PC-9 (cell line): ENCODE data around the gene CTDP1. TPM values are rescaled to one million over a fixed set of nuclear protein-coding genes. Genes with fewer than 3 reads are reported as not detected.
"Not testable (repeated sequence)": the region's sequence is repeated elsewhere in the genome, so short reads cannot be mapped to it uniquely, and the experiment has no call there.

ENCODE experiments used
- BruUV-seq: library from RNA; stranded (reverse); fragments of 400-500 nt; replicated peaks from 2 replicates; lab custom pipeline; 2021; lab: Mats Ljungman, UMichigan
- CTCF ChIA-PET: fragments of 300-600 bp; sonication (Branson Sonifier 250); formaldehyde crosslinking; loops from one replicate; lab custom pipeline; 2022; ENCODE audit warnings: antibody characterized with exemption; lab: Charles Lee
- POLR2A ChIA-PET: fragments of 300-600 bp; sonication (Branson Sonifier 250); formaldehyde crosslinking; loops from one replicate; lab custom pipeline; 2022; ENCODE audit warnings: antibody characterized with exemption; ENCODE audit not compliant: unreplicated experiment; lab: Charles Lee
- DNase-seq, 2 experiments: peaks; one replicate each; pipeline versions ENCODE4 v3.0.0 to v3.0.0-alpha.2; 2015 to 2022; ENCODE audit warnings: mixed read lengths in 1 of 2
- H2AFZ ChIP-seq: fragments of 200-600 bp; sonication (generic); 2 replicates; pipeline ENCODE4 v1.8.1; 2017; ENCODE audit warnings: antibody characterized with exemption
- H3F3A ChIP-seq: fragments of 200-600 bp; sonication (generic); 2 replicates; pipeline ENCODE4 v1.8.1; 2017; ENCODE audit warnings: antibody characterized with exemption, mild to moderate bottlenecking, low read depth; ENCODE audit not compliant: insufficient read depth
- H3K27ac ChIP-seq: fragments of 200-600 bp; sonication (generic); 2 replicates; pipeline ENCODE4 v1.6.1; 2016; ENCODE audit warnings: mixed run types
- H3K27me3 ChIP-seq: fragments of 200-600 bp; sonication (generic); 2 replicates; pipeline ENCODE4 v1.6.1; 2016; ENCODE audit warnings: low read depth, mixed run types; ENCODE audit not compliant: insufficient read depth
- H3K36me3 ChIP-seq: fragments of 200-600 bp; sonication (generic); 2 replicates; pipeline ENCODE4 v1.6.1; 2016; ENCODE audit warnings: low read depth, mixed run types
- H3K4me1 ChIP-seq: fragments of 200-600 bp; sonication (generic); replicated peaks from 2 replicates; pipeline ENCODE4 v1.6.1; 2016; ENCODE audit warnings: mixed run types; ENCODE audit not compliant: insufficient read depth
- H3K4me2 ChIP-seq: fragments of 200-600 bp; sonication (generic); 2 replicates; pipeline ENCODE4 v1.6.1; 2017; ENCODE audit warnings: mixed run types
- H3K4me3 ChIP-seq: fragments of 200-600 bp; sonication (generic); 2 replicates; pipeline ENCODE4 v1.6.1; 2016; ENCODE audit warnings: mixed run types
- H3K79me2 ChIP-seq: fragments of 200-600 bp; sonication (generic); 2 replicates; pipeline ENCODE4 v1.6.1; 2017; ENCODE audit warnings: low read depth, mixed run types
- H3K9me2 ChIP-seq: fragments of 200-600 bp; sonication (generic); 2 replicates; pipeline ENCODE4 v1.8.1; 2017; ENCODE audit warnings: mild to moderate bottlenecking; ENCODE audit not compliant: insufficient read depth
- H3K9me3 ChIP-seq: fragments of 200-600 bp; sonication (generic); 2 replicates; pipeline ENCODE4 v1.8.1; 2016; ENCODE audit warnings: low read depth; ENCODE audit not compliant: insufficient read depth
- H4K20me1 ChIP-seq: fragments of 200-600 bp; sonication (generic); 2 replicates; pipeline ENCODE4 v1.8.1; 2017; ENCODE audit not compliant: insufficient read depth
- EZH2 ChIP-seq: fragments of 200-600 bp; sonication (generic); IDR thresholded peaks from 2 replicates; pipeline ENCODE4 v1.8.0; 2017; ENCODE audit warnings: antibody characterized with exemption, low read depth
- intact Hi-C: fragments of 100-400 bp; cut with micrococcal nuclease; formaldehyde crosslinking; loops from one replicate; pipeline ENCODE4 v1.10.0; 2022; ENCODE audit not compliant: unreplicated experiment
- total RNA-seq: library from RNA; stranded (reverse); gene quantifications from 2 replicates; pipeline ENCODE4 v1.2.3, GENCODE V29; 2021
- TF ChIP-seq, protein P1 (sequence below): fragments of 200-600 bp; sonication (generic); conservative IDR thresholded peaks from 2 replicates; pipeline ENCODE4 v1.6.1; 2017; ENCODE audit warnings: mixed run types, antibody characterized with exemption, mild to moderate bottlenecking, moderate library complexity

Gene CTDP1
- total RNA-seq, 1 experiment from 2014 or later: 16.0 TPM

DNA sequence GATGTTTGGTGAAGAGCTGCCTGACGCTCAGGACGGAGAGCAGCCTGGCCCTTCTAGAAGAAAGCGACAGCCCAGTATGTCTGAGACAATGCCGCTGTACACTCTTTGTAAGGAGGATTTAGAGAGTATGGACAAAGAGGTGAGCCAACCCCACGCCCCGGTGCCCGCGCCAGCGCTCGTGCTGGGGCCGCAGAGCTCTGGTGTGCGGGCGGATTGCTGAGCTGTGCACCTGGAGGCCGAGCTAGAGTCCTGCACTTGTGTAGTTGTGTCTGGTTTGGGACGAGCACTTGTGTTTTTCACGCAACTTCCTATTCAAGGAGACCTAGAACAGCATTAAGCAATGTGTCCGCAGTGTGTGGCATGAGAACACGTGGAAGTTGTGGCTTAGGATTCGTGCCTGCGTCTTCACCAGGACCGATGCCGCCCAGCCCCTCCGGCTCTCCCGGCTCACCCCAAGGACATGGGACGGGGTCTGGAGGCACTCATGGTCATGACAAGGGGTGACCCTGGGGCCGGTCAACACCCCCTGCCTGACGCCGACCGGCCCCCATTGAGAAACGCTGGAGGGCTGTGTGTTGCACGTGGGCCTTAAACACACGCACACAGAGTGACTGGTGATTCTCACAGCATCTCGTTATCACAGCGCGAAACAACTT lies 49.5 kb downstream of the CTDP1 start:
- H3K27me3 ChIP-seq: no peaks in the 10 kb centered on the region
- H3F3A ChIP-seq: no peaks in the 10 kb centered on the region
- H2AFZ ChIP-seq: no peak overlapping the region
- H3K9me2 ChIP-seq: no peaks in the 10 kb centered on the region
- no peaks in the 10 kb centered on the region for H3K4me1 ChIP-seq
- DNase-seq: no peak
- no peak overlapping the region for H3K4me2 ChIP-seq
- BruUV-seq: no TSS peak
- ChIA-PET CTCF (no interaction called here), POLR2A (no interaction called here)
- peaks cover 11% of the 10 kb centered on the region; the same call in 1 of the 2 replicates for H3K9me3 ChIP-seq
- peaks cover 36% of the 10 kb centered on the region for H3K36me3 ChIP-seq
- no peaks in the 10 kb centered on the region for H4K20me1 ChIP-seq
- no peak overlapping the region for H3K4me3 ChIP-seq
- intact Hi-C loops: no loop called here
- H3K79me2 ChIP-seq: no peaks in the 10 kb centered on the region
- TF ChIP-seq, protein P1, sequence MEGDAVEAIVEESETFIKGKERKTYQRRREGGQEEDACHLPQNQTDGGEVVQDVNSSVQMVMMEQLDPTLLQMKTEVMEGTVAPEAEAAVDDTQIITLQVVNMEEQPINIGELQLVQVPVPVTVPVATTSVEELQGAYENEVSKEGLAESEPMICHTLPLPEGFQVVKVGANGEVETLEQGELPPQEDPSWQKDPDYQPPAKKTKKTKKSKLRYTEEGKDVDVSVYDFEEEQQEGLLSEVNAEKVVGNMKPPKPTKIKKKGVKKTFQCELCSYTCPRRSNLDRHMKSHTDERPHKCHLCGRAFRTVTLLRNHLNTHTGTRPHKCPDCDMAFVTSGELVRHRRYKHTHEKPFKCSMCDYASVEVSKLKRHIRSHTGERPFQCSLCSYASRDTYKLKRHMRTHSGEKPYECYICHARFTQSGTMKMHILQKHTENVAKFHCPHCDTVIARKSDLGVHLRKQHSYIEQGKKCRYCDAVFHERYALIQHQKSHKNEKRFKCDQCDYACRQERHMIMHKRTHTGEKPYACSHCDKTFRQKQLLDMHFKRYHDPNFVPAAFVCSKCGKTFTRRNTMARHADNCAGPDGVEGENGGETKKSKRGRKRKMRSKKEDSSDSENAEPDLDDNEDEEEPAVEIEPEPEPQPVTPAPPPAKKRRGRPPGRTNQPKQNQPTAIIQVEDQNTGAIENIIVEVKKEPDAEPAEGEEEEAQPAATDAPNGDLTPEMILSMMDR: no peak
- no peak for TF ChIP-seq EZH2
- no peak overlapping the region for H3K27ac ChIP-seq

DNA sequence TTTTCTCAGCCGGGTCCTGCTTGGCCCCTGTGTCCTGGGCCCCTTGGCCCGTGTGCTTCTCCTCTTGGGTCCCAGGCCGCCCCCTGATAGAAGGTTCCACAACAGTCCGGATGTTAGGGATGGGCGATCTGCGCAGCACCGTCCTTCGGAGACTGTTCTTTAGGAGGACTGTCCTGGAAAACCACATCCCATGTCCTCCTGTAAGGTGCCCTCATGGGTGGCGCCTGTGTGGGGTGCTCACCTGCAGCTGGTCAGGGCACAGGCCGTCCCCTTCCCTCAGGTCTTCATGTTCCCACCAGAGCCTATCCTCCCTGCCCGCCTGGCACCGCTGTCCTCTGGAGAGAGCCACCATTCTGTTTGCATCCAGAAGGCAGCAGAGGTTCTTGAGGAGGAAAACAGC lies 50.0 kb downstream of the CTDP1 start:
- TF ChIP-seq, protein P1: no peak
- no peak for TF ChIP-seq EZH2
- ChIA-PET CTCF (no interaction called here), POLR2A (no interaction called here)
- H3K4me3 ChIP-seq: no peak overlapping the region
- no peaks in the 10 kb centered on the region for H3F3A ChIP-seq
- no peak overlapping the region for H3K4me2 ChIP-seq
- no peaks in the 10 kb centered on the region for H4K20me1 ChIP-seq
- H3K9me2 ChIP-seq: no peaks in the 10 kb centered on the region
- intact Hi-C loops: no loop called here
- H3K4me1 ChIP-seq: no peaks in the 10 kb centered on the region
- H3K9me3 ChIP-seq: peaks cover 11% of the 10 kb centered on the region; the same call in 1 of the 2 replicates
- H3K79me2 ChIP-seq: no peaks in the 10 kb centered on the region
- no peak overlapping the region for H2AFZ ChIP-seq
- peaks cover 36% of the 10 kb centered on the region for H3K36me3 ChIP-seq
- no peak for DNase-seq
- H3K27ac ChIP-seq: no peak overlapping the region
- no peaks in the 10 kb centered on the region for H3K27me3 ChIP-seq
- BruUV-seq: no TSS peak

DNA sequence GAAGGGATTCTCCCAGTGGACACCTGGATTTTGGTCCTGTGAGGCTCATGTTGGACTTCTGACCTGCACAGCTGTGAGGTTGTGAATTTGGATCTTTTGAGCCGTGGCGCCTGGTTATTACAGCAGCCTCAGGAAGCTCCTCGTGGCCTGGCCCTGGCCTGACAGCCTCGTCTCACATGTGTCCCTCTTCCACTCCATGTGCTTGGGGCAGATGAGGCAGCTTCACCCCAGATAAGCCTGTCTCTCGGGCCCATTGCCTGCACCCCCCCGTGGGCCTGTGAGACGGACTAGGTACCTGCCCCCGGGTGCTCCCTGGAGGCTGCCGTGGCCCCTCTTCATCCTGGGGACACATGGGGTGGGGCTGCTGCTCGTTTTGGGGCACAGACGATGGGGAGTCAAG lies 51.2 kb downstream of the CTDP1 start:
- Histone ChIP-seq H3F3A (no peaks in the 10 kb centered on the region), H3K27me3 (no peaks in the 10 kb centered on the region), H3K36me3 (peaks cover 36% of the 10 kb centered on the region), H3K4me1 (no peaks in the 10 kb centered on the region), H3K4me2 (no peak overlapping the region), H2AFZ (no peak overlapping the region), H3K4me3 (no peak overlapping the region), H3K9me3 (peaks cover 11% of the 10 kb centered on the region; the same call in 1 of the 2 replicates), H3K27ac (no peak overlapping the region), H4K20me1 (no peaks in the 10 kb centered on the region), H3K9me2 (no peaks in the 10 kb centered on the region), H3K79me2 (no peaks in the 10 kb centered on the region)
- CTCF ChIA-PET: no interaction called here
- POLR2A ChIA-PET: no interaction called here
- DNase-seq: no peak
- TF ChIP-seq, protein P1: no peak
- TF ChIP-seq EZH2: no peak
- no TSS peak for BruUV-seq
- intact Hi-C loops: no loop called here

DNA sequence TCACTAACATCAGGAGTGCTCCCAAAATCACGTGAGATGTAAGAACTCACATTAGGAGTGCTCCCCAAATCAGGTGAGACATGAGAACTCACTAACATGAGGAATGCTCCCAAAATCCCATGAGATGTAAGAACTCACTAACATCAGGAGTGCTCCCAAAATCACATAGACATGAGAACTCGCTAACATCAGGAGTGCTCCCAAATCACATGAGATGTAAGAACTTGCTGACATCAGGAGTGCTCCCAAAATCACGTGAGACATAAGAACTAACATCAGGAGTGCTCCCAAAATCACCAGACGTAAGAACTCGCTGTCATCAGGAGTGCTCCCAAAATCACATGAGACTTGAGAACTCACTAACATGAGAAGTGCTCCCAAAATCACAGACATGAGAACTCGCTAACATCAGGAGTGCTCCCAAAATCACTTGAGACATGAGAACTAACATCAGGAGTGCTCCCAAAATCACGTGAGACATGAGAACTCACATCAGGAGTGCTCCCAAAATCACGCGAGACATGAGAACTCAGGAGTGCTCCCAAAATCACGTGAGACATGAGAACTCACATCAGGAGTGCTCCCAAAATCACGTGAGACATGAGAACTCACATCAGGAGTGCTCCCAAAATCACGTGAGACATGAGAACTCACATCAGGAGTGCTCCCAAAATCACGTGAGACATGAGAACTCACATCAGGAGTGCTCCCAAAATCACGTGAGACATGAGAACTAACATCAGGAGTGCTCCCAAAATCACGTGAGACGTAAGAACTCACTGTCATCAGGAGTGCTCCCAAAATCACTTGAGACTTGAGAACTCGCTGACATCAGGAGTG lies 52.5 kb downstream of the CTDP1 start:
- H2AFZ ChIP-seq, BruUV-seq, H3K4me1 ChIP-seq, DNase-seq, POLR2A ChIA-PET, H3K79me2 ChIP-seq, H3K27ac ChIP-seq, H3K4me2 ChIP-seq, CTCF ChIA-PET, H3K9me2 ChIP-seq, H3F3A ChIP-seq, H3K27me3 ChIP-seq, H4K20me1 ChIP-seq, intact Hi-C loops: not testable (repeated sequence)
- Histone ChIP-seq H3K36me3 (peaks cover 36% of the 10 kb centered on the region), H3K9me3 (peaks cover 11% of the 10 kb centered on the region; the same call in 1 of the 2 replicates), H3K4me3 (0 out of 2 replicates have a peak overlapping the region, but pooled peaks have one; percentile 3)
